Upper lobe of left lung (tissue), 4 donors: Measurements from ENCODE around the gene RHBDF2.

ENCODE experiments used
- EP300 ChIP-seq, 4 donors: sonication (generic); formaldehyde crosslinking; IDR thresholded peaks; one replicate each; pipeline ENCODE4 v1.5.1; 2017; ENCODE audit warnings: antibody characterized with exemption in 4 of 4, control low read depth in 2 of 4
- POLR2A ChIP-seq, 4 donors: fragments of 450-650 bp; IDR thresholded peaks; one replicate each; pipeline ENCODE4 v1.5.1; 2016 to 2017; ENCODE audit warnings: antibody characterized with exemption in 4 of 4, mild to moderate bottlenecking in 2 of 4
- POLR2AphosphoS5 ChIP-seq, 2 donors: sonication (generic); formaldehyde crosslinking; IDR thresholded peaks; one replicate each; pipeline ENCODE4 v1.5.1; 2017; ENCODE audit warnings: antibody characterized with exemption in 2 of 2
- TF ChIP-seq, protein P1 (sequence below), 6 experiments: fragments of 450-650 bp in 4 of 6; fragments of 200-600 bp in 2 of 6; sonication (generic) in 2 of 6; IDR thresholded peaks; one replicate each; pipeline ENCODE4 v1.5.1; 2016 to 2019; ENCODE audit warnings: antibody characterized with exemption in 6 of 6

DNA sequence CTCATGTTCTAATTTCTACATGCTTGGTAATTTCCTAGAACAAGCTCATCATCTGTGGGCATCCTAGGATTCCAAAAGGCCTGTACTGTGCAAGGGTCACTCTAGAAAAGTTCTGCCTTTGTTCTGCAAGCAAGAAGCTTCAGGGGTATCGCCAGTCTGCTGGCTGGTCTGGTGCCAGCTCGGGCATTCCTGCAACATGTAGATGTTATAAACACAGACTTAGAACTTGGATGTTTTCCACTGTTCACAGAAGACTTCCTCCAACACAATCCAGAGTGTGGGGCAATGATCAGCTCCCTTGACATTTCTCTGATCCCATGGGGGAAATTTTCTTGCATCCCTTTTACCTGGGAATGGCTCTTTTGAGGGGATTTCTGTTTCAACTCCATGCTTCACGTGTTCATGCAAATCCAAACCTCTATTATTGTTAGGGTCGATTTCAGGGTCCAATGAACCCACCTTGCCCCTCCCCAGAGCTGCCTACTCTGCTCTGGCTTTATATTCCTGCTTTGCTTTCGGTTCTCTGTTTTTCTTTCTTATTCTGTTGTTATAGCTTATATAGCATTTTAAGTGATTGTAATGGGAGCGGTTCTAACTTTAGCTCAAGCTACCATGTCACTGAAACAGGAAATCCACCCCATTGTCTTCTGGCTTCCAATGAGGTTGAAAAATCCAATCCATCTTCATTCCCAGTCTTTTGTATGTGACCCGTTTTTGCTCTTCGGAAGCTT is 73.6 kb downstream of the RHBDF2 start:
- TF ChIP-seq, protein P1, sequence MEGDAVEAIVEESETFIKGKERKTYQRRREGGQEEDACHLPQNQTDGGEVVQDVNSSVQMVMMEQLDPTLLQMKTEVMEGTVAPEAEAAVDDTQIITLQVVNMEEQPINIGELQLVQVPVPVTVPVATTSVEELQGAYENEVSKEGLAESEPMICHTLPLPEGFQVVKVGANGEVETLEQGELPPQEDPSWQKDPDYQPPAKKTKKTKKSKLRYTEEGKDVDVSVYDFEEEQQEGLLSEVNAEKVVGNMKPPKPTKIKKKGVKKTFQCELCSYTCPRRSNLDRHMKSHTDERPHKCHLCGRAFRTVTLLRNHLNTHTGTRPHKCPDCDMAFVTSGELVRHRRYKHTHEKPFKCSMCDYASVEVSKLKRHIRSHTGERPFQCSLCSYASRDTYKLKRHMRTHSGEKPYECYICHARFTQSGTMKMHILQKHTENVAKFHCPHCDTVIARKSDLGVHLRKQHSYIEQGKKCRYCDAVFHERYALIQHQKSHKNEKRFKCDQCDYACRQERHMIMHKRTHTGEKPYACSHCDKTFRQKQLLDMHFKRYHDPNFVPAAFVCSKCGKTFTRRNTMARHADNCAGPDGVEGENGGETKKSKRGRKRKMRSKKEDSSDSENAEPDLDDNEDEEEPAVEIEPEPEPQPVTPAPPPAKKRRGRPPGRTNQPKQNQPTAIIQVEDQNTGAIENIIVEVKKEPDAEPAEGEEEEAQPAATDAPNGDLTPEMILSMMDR (IDR thresholded peaks at IDR 0.05), result no peak
- TF ChIP-seq POLR2A (IDR thresholded peaks at IDR 0.05) (no peak), POLR2AphosphoS5 (IDR thresholded peaks at IDR 0.05) (no peak), EP300 (IDR thresholded peaks at IDR 0.05) (no peak)
